Nephron (organoid): ENCODE data around the gene TRIM6.
"Not testable (repeated sequence)": the region's sequence is repeated elsewhere in the genome, so short reads cannot be mapped to it uniquely, and the experiment has no call there.

Experiments used
- H3K27ac Mint-ChIP-seq, 3 experiments: 2 replicates each; pipeline ENCODE4 v1.8.0; 2020; ENCODE audit warnings: mixed read lengths in 3 of 3, mild to moderate bottlenecking in 2 of 3, moderate library complexity in 1 of 3
- H3K27me3 Mint-ChIP-seq: 2 replicates; pipeline ENCODE4 v1.8.0; 2021; ENCODE audit warnings: low read depth, mild to moderate bottlenecking, moderate library complexity, mixed read lengths
- H3K36me3 Mint-ChIP-seq: 2 replicates; pipeline ENCODE4 v1.8.0; 2020; ENCODE audit warnings: low read depth, mixed read lengths
- H3K4me1 Mint-ChIP-seq: 2 replicates; pipeline ENCODE4 v1.8.0; 2020; ENCODE audit warnings: mixed read lengths
- H3K4me3 Mint-ChIP-seq, 3 experiments: 2 replicates each; pipeline ENCODE4 v1.8.0; 2020; ENCODE audit warnings: mild to moderate bottlenecking in 3 of 3, mixed read lengths in 3 of 3, moderate library complexity in 2 of 3
- H3K9me3 Mint-ChIP-seq: 2 replicates; pipeline ENCODE4 v1.8.0; 2020; ENCODE audit warnings: mixed read lengths
- TF ChIP-seq, protein P1 (sequence below), 3 experiments: fragments of 200-600 bp; sonication (generic); IDR thresholded peaks; one replicate each; pipeline ENCODE4 v1.5.0; 2021; ENCODE audit warnings: antibody characterized with exemption in 3 of 3; ENCODE audit not compliant: unreplicated experiment in 3 of 3

Gene TRIM6

DNA sequence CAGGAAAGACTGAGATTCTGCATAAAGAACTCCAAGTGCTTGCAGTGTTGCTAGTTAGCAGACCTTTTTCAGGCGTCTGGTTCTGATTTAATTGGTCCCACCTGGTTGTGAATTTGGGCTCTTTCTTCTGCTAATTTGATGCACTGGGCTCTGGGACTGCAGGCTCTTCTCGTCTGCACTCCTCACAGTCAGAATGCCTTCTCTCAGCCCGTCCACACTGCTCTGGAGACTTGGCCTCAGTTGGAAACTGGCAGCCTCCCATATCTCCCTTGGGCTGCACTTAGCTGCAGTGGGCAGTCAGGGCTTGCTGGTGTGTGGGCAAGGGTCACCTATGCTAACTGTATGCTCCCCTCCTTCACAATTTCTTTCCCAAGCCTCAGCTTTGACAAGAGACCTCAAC, 1.5 kb downstream of the TRIM6 start:
- H3K9me3 Mint-ChIP-seq = no peaks in the 10 kb centered on the region
- peak overlapping the region; percentile 79 to 87 (median 86) for H3K4me3 Mint-ChIP-seq
- H3K27me3 Mint-ChIP-seq = no peaks in the 10 kb centered on the region
- peak overlapping the region; percentile 92 to 97 (median 97) for H3K27ac Mint-ChIP-seq
- H3K36me3 Mint-ChIP-seq = peaks cover 2% of the 10 kb centered on the region
- TF ChIP-seq, protein P1, sequence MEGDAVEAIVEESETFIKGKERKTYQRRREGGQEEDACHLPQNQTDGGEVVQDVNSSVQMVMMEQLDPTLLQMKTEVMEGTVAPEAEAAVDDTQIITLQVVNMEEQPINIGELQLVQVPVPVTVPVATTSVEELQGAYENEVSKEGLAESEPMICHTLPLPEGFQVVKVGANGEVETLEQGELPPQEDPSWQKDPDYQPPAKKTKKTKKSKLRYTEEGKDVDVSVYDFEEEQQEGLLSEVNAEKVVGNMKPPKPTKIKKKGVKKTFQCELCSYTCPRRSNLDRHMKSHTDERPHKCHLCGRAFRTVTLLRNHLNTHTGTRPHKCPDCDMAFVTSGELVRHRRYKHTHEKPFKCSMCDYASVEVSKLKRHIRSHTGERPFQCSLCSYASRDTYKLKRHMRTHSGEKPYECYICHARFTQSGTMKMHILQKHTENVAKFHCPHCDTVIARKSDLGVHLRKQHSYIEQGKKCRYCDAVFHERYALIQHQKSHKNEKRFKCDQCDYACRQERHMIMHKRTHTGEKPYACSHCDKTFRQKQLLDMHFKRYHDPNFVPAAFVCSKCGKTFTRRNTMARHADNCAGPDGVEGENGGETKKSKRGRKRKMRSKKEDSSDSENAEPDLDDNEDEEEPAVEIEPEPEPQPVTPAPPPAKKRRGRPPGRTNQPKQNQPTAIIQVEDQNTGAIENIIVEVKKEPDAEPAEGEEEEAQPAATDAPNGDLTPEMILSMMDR (IDR thresholded peaks at IDR 0.05; ENCODE audit: unreplicated experiment in 3 of 3) = no peak
- peaks cover 39% of the 10 kb centered on the region for H3K4me1 Mint-ChIP-seq

DNA sequence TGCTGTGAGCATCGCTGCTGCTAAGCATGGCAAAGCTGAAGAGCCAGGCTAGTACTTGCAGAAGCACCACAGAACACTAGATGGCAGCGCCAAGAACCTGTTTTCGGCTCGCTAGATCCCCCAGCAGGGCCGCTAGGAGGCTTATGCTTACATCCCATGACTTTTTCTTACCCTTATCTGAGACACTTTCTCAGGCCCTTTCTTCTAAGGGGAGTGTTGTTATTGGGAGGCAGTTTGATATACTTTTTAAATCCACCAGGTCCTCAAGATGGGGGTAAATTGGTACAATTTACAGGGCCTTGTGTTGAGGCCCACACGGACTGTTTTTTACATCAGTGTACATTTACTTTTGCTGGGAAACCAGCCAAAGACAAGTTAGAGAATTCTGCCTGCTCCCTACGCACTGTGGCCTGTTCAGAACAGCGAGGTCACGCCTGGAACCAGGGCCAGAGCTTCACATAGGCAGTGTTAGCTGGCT, 4.0 kb downstream of the TRIM6 start:
- Mint-ChIP-seq H3K27ac (peak overlapping the region; percentile 73 to 97 (median 82)), H3K4me3 (peak overlapping the region in 1 of 3 experiments; percentile 11), H3K27me3 (no peaks in the 10 kb centered on the region), H3K4me1 (peaks cover 39% of the 10 kb centered on the region), H3K9me3 (no peaks in the 10 kb centered on the region), H3K36me3 (peaks cover 23% of the 10 kb centered on the region)
- TF ChIP-seq, protein P1 (IDR thresholded peaks at IDR 0.05; ENCODE audit: unreplicated experiment in 3 of 3) = peak; percentile 76 to 81 (median 81)

DNA sequence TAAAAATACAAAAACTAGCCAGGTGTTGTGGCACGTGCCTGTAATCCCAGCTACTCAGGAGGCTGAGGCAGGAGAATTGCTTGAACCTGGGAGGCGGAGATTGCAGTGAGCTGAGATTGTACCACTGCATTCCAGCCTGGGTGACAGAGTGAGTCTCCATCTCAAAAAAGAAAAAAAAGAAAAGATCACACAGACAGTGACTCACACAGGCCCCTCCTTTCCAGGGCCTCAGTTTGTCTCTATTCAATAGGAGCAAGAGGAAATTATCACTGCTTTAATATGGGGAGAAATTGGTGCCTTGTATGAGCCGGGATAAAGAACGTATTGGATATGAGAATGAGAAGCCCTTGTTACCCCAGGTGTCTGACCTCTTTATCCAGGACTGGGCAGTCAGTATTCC, 6.4 kb downstream of the TRIM6 start:
- H3K4me1 Mint-ChIP-seq = peaks cover 25% of the 10 kb centered on the region

DNA sequence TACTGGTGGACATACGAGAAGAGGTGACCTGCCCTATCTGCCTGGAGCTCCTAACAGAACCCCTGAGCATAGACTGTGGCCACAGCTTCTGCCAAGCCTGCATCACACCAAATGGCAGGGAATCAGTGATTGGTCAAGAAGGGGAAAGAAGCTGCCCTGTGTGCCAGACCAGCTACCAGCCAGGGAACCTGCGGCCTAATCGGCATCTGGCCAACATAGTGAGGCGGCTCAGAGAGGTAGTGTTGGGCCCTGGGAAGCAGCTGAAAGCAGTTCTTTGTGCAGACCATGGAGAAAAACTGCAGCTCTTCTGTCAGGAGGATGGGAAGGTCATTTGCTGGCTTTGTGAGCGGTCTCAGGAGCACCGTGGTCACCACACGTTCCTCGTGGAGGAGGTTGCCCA, 6.9 kb downstream of the TRIM6 start:
- Mint-ChIP-seq H3K4me3 (no peak overlapping the region), H3K4me1 (peaks cover 20% of the 10 kb centered on the region), H3K27me3 (no peaks in the 10 kb centered on the region), H3K27ac (no peak overlapping the region), H3K9me3 (no peaks in the 10 kb centered on the region), H3K36me3 (peaks cover 45% of the 10 kb centered on the region)
- TF ChIP-seq, protein P1 (IDR thresholded peaks at IDR 0.05; ENCODE audit: unreplicated experiment in 3 of 3) = no peak

More for the DNA sequence above, 6.4 kb downstream of the TRIM6 start:
- not testable (repeated sequence) for H3K9me3 Mint-ChIP-seq, H3K27ac Mint-ChIP-seq, H3K27me3 Mint-ChIP-seq, H3K4me3 Mint-ChIP-seq
- H3K36me3 Mint-ChIP-seq = peaks cover 40% of the 10 kb centered on the region

DNA sequence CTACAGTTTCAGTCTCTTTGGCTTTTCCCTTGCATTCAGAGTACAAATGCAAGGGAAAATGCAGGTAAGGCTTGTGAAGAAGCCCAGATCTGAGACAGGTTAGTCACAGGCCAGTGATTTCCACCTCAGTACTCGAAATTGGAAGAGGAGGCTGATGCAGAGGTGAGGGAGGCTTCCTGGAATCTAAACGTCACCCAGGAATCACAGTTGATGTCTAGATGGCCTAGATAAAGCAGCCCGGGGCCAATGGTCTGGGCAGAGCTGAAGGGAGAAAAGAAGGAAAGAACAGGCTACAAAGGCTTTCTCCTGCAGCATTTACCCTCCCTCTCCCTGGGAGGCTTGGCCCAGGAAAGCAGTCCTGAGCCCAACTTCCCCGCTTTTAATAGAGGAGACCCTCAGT, 8.5 kb downstream of the TRIM6 start:
- TF ChIP-seq, protein P1 (IDR thresholded peaks at IDR 0.05; ENCODE audit: unreplicated experiment in 3 of 3) = no peak
- H3K36me3 Mint-ChIP-seq = peaks cover 54% of the 10 kb centered on the region
- H3K4me1 Mint-ChIP-seq = peaks cover 12% of the 10 kb centered on the region
- no peak overlapping the region for H3K4me3 Mint-ChIP-seq
- H3K9me3 Mint-ChIP-seq = no peaks in the 10 kb centered on the region
- H3K27me3 Mint-ChIP-seq = no peaks in the 10 kb centered on the region
- H3K27ac Mint-ChIP-seq = no peak overlapping the region

DNA sequence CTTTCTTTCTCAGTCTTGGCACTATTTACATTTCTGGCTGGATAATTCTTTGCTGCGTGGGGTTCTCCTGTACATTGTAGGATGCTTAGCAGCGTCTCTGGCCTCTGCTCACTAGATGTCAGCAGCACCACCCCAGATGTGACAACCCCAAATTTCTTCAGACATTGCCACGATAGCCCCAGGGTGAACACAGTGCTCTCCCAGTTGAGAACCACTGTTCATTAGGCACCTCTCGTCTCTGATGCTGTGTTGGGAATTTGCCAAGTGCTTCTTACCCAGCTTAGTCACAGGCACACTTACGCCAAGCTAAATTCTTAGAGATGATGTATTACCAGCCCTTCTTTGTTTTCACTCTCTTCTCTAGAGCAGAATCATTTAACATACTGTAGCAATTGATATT, 9.4 kb downstream of the TRIM6 start:
- TF ChIP-seq, protein P1 (IDR thresholded peaks at IDR 0.05; ENCODE audit: unreplicated experiment in 3 of 3) = no peak
- no peak overlapping the region for H3K27ac Mint-ChIP-seq
- no peaks in the 10 kb centered on the region for H3K27me3 Mint-ChIP-seq
- H3K4me3 Mint-ChIP-seq = no peak overlapping the region
- H3K9me3 Mint-ChIP-seq = no peaks in the 10 kb centered on the region
- peaks cover 64% of the 10 kb centered on the region for H3K36me3 Mint-ChIP-seq
- peaks cover 3% of the 10 kb centered on the region for H3K4me1 Mint-ChIP-seq
